Measurements from ENCODE around the gene NRROS. TPM values are rescaled to one million over a fixed set of nuclear protein-coding genes. Genes with fewer than 3 reads are reported as not detected.
A peak's percentile ranks its signal among the peaks of the same experiment; 100 is the strongest.

Gene NRROS
- total RNA-seq, 2 donors from 2014 or later = 5.4 to 6.0 TPM

GRCh38 chr3:196666001-196666867 is 26.7 kb downstream of the NRROS start:
- intact Hi-C loops (cut with DNase I) = no loop called here
- no peak for ATAC-seq
- no peak for DNase-seq

DNA sequence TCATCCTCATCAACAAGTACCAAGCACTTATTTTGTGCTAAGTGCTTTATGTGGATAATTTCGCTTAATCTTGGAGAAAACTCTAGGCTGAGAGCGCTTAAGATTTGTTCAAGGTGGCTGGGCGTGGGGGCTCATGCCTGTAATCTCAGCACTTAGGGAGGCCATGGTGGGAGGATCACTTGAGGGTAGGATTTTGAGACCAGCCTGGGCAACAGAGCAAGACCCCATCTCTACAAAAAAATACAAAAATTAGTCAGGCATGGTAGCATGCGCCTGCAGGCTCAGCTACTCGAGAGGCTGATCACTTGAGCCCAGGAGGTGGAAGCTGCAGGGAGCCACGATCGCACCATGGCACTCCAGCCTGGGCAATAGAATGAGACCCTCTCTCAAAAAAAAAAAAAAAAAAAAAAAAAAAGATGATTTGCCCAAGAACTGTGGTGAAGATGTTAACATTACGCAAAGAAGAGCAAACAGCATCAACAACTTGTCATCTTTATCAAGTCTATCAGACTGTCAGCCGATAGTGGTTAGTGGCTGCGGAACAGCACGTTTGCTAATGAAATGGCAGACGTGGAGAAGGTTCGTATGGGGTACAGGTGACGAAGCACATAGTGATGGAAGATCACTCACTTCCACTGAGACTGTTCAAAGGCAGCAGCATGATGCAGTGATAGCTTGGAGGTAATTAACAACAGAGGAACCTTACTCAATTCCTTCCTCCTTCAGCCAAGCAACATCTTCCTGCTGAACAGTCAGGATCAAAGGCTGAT is 27.7 kb downstream of the NRROS start:
- no peak for ATAC-seq
- intact Hi-C loops (cut with DNase I) = no loop called here
- DNase-seq = no peak

DNA sequence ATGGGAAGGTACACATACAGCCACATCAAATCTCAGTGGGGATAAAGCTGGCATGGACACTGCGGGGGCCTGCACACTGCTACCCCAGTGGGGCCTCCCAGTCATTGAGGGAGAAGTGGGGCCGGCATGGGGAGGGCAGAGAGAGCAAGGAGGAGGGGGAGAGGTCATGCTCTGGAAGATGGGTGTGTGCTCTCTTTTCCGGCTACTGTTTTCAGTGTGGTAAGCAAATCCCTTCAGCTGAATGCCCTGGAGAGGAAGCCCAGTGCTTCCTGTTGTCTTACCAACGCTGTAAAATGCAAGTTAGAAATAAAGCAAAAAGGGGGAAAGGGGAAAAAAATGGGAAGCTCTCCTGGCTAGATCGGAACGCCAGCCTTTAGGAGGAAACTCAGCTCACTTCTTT is 30.8 kb downstream of the NRROS start:
- DNase-seq (no peak), ATAC-seq (peak in 1 of 2 donors; percentile 86)
- intact Hi-C loops (cut with DNase I) = no loop called here

- intact Hi-C loops (cut with DNase I) = no loop called here
- ATAC-seq (no peak), DNase-seq (no peak)
Observed at GRCh38 chr3:196673632-196674031, 34.1 kb downstream of the NRROS start.

DNA sequence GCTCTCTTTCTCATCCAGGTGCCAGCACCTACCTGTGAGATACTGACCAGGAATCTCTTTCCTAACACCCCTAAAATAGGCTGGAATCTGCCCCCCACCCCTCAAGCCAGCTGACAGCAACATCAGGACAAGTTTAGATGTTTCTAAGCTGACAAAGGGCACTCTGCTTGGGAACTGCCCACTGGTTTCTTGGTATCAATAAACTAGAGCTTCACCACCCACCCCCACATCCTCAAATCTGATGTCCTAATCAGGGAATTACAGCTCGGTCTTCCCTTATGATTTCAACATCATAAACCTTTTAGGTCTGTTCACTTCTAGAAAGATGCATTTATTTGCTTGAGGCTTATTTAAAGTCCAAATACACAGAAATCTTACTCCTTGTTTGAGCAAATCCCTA is 37.9 kb downstream of the NRROS start:
- DNase-seq (no peak), ATAC-seq (no peak)
- intact Hi-C loops (cut with DNase I) = no loop called here

GRCh38 chr3:196677931-196678330 is 38.4 kb downstream of the NRROS start:
- intact Hi-C loops (cut with DNase I) = no loop called here
- DNase-seq (no peak), ATAC-seq (no peak)

DNA sequence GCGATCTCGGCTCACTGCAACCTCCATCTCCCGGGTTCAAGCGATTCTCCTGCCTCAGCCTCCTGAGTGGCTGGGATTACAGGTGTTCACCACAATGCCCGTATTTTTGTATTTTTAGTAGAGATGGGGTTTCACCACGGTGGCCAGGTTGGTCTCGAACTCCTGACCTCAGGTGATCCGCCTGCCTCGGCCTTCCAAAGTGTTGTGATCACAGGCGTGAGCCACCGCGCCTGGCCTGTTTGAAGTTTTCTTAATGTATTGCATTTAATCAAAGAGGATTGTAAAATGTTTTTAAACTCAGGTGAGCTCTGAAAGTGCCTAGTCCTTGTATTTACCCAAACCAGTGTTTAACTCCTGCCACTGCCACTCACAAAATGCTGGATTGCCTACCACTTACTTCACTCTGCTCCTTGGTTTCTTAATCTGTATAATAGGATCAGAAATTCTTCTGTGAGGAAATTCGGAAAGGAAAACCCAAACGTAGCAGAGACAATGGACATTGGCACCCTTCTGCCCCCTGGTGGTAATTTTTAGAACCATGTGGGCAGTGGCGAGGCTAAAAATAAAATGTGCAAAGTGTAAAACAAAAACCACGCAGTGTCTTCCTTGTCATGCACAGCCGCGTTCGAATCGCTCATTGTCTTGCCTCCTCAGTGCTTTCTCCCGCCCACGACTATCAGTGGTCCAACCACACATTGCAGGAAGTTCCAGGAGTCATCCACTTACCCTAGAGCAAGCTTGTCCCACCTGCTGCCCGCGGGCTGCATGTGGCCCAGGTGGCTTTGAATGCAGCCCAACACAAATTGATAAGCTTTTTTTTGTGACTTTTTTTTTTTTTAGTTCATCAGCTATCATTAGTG is 45.3 kb downstream of the NRROS start:
- DNase-seq (peak; percentile 50), ATAC-seq (peak; percentile 75 to 79)
- intact Hi-C loops (cut with DNase I) = loop anchor here (1.0 to 5.0 kb wide), 2 partner anchors 72 to 75 kb away; no protein-coding TSS in a partner anchor

- DNase-seq (no peak), ATAC-seq (no peak)
- intact Hi-C loops (cut with DNase I) = loop anchor here in 1 of 2 donors (2.0 kb wide), 1 partner anchor 150 kb away; no protein-coding TSS in a partner anchor
Observed at GRCh38 chr3:196686436-196686835, 46.9 kb downstream of the NRROS start.

- intact Hi-C loops (cut with DNase I) = no loop called here
- DNase-seq (peak; percentile 73), ATAC-seq (peak; percentile 64 to 89)
Observed at GRCh38 chr3:196688349-196688748, 48.9 kb downstream of the NRROS start.

- ATAC-seq = no peak
- DNase-seq = no peak
- intact Hi-C loops (cut with DNase I) = no loop called here
Observed at GRCh38 chr3:196689941-196690660, 50.6 kb downstream of the NRROS start.

GRCh38 chr3:196691386-196691785 is 51.9 kb downstream of the NRROS start:
- ATAC-seq (no peak), DNase-seq (no peak)
- intact Hi-C loops (cut with DNase I) = no loop called here

DNA sequence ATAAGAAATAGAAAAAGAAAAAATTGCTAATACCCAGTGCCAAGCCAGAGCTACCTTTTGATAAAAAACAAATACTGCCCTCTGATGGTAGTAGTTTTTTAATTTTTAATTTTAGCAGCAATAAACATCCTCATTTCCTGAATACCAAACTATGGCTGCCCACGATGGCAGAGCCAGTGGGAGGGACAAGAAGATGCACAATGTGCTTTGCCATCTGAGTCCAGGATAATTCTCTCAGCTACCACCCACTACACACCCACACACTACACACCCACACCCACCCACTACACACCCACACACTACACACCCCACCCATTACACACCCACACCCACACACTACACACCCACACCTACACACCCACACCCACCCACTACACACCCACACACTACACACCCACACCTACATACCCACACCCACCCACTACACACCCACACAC is 54.7 kb downstream of the NRROS start:
- DNase-seq (no peak), ATAC-seq (no peak)
- intact Hi-C loops (cut with DNase I) = no loop called here

DNA sequence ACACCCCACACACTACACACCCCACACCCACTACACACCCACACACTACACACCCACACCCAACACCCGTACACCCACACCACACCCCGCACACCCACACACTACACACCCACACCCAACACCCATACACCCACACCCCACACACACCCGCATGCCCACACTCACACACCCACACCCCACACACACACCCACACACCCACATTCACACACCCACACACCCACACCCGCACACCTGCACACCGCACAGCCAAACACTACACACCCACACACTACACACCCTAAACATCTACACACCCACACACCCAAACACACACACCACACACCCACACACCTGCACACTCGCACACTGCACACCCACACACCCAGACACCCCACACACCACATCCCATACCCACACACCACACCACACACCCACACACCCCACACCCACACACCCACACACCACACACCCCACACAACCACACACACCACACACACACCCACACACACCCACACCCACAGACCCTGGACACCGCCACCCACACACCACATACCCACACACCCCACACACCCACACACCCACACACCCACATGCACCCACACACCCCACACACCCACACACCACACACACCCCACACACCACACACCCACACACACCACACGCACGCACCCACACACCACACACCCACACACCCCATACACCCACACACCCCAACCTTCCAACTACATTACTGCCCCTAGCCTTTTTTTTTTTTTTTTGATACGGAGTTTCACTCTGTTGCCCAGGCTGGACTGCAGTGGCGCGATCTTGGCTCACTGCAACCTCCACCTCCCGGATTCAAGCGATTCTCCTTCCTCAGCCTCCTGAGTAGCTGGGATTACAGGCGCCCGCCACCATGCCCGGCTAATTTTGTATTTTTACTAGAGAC is 55.7 kb downstream of the NRROS start:
- no peak for DNase-seq
- ATAC-seq = peak in 1 of 2 donors; percentile 22
- intact Hi-C loops (cut with DNase I) = no loop called here

GRCh38 chr3:196695849-196696226 is 56.3 kb downstream of the NRROS start:
- ATAC-seq (no peak), DNase-seq (no peak)
- intact Hi-C loops (cut with DNase I) = no loop called here

- no peak for DNase-seq
- no peak for ATAC-seq
- intact Hi-C loops (cut with DNase I) = no loop called here
Observed at GRCh38 chr3:196697270-196697669, 57.8 kb downstream of the NRROS start.

GRCh38 chr3:196699749-196700148 is 60.3 kb downstream of the NRROS start:
- no peak for ATAC-seq
- no peak for DNase-seq
- intact Hi-C loops (cut with DNase I) = no loop called here

GRCh38 chr3:196700801-196701200 is 61.3 kb downstream of the NRROS start:
- intact Hi-C loops (cut with DNase I) = no loop called here
- DNase-seq = no peak
- no peak for ATAC-seq

DNA sequence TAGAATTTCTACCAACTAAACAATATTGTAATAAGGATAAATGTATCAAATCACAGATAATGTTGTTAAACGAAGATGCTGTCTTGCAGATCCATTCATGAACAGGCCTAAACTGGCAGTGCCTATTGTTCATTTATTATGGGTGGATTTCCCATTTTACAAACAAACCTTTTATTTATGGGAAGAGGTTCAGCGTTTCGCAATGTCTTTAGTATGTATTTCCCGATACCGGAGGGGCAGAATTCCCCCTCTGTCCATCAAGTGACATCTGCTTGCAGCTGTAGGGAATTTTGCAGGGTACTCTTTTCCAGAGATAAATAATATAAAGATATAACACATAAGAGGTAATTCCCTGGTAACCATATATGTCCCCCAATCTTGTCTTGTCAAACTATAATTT is 66.8 kb downstream of the NRROS start:
- intact Hi-C loops (cut with DNase I) = no loop called here
- ATAC-seq = no peak
- DNase-seq = no peak

Measured in left cardiac atrium (tissue), 4 donors.